Peyer's patch (tissue), 4 donors: ENCODE measurements around the gene CGNL1. TPM values are rescaled to one million over a fixed set of nuclear protein-coding genes. Genes with fewer than 3 reads are reported as not detected.

ENCODE experiments used
- DNase-seq, 3 donors: peaks; one replicate each; pipeline ENCODE4 v3.0.0-alpha.2; 2017 to 2019
- H3K27ac ChIP-seq, 4 donors: fragments of 200-600 bp; sonication (generic); one replicate each; pipeline ENCODE4 v1.5.1; 2016 to 2019
- H3K27me3 ChIP-seq, 2 donors: fragments of 200-600 bp; sonication (generic); one replicate each; pipeline ENCODE4 v1.5.1; 2019
- H3K36me3 ChIP-seq, 3 donors: fragments of 200-600 bp; sonication (generic); one replicate each; pipeline ENCODE4 v1.5.1; 2016 to 2019
- H3K4me1 ChIP-seq, 4 donors: fragments of 200-600 bp; sonication (generic); one replicate each; pipeline ENCODE4 v1.5.1; 2016 to 2019
- H3K4me3 ChIP-seq, 4 donors: fragments of 200-600 bp; sonication (generic); 1 replicate in 3 of 4; 2 replicates in 1 of 4; pipeline ENCODE4 v1.5.1; 2016 to 2019; ENCODE audit warnings: mild to moderate bottlenecking in 1 of 4
- H3K9me3 ChIP-seq, 4 donors: fragments of 200-600 bp; sonication (generic); one replicate each; pipeline ENCODE4 v1.5.1; 2016 to 2019; ENCODE audit warnings: mild to moderate bottlenecking in 1 of 4
- CTCF ChIP-seq, 6 experiments: fragments of 450-650 bp in 4 of 6; fragments of 200-600 bp in 2 of 6; sonication (generic) in 1 of 6; IDR thresholded peaks; one replicate each; pipeline ENCODE4 v1.5.1; 2017 to 2019; ENCODE audit warnings: antibody characterized with exemption in 6 of 6, mild to moderate bottlenecking in 3 of 6, moderate library complexity in 1 of 6
- POLR2A ChIP-seq, 2 donors: fragments of 450-650 bp; IDR thresholded peaks; one replicate each; pipeline ENCODE4 v1.5.1; 2017; ENCODE audit warnings: antibody characterized with exemption in 2 of 2, mild to moderate bottlenecking in 2 of 2, moderate library complexity in 2 of 2
- total RNA-seq, 4 donors: library from RNA; depleted of rRNA; stranded (reverse); fragments of >200 nt; gene quantifications; one replicate each; pipeline ENCODE4 v1.1.0, GENCODE V29; 2016

The CGNL1 gene
- total RNA-seq, 4 donors from 2014 or later: 1.2 to 9.9 (median 2.1) TPM

- Histone ChIP-seq H3K4me3 (no peak overlapping the region), H3K27ac (no peak overlapping the region), H3K4me1 (no peaks in the 10 kb centered on the region), H3K36me3 (no peaks in the 10 kb centered on the region), H3K27me3 (no peaks in the 10 kb centered on the region), H3K9me3 (no peaks in the 10 kb centered on the region)
- no peak for DNase-seq
- TF ChIP-seq POLR2A (IDR thresholded peaks at IDR 0.05) (no peak), CTCF (IDR thresholded peaks at IDR 0.05) (no peak)
Observed at GRCh38 chr15:57537072-57537471, 160.8 kb downstream of the CGNL1 start.

DNA sequence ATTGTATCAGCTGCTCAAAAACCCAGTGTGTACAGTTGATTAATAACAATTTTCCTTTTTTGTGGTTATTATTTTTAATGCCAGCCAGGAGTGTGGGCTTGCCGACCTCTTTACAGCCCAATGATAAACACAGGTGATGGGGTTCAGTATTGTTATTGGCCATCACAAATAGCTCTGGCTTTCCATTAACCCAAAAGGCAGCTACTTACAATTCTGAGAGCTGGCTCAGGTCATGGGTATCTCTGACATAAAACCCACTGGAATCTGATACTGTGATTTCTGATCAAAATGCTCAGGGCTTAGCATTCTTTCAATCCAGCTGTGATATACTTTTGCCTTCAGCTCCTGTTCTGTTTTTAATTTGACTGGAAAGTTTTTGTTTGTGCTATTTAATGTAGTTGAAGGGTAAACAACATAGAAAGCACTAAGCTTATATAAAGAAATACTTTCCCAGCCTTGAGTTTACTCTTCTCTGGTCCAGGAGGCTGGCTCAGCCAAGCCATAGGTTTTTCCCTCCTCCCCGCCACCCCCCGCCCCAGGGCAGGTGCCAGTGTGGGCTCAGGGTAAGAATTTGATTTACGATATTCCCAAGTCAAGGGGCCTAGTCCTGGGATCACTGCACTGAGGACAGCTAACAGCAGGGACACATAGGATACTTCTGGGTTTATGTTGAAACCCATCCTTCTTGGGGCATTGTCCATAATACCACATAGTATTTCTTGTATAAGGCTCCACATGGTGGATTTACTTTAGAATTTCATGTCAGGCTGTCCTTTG, 161.4 kb downstream of the CGNL1 start:
- H3K27ac ChIP-seq: no peak overlapping the region

GRCh38 chr15:57538265-57538529, 161.9 kb downstream of the CGNL1 start:
- no peaks in the 10 kb centered on the region for H3K27me3 ChIP-seq
- H3K4me3 ChIP-seq: no peak overlapping the region
- no peak overlapping the region for H3K27ac ChIP-seq
- no peaks in the 10 kb centered on the region for H3K36me3 ChIP-seq
- no peaks in the 10 kb centered on the region for H3K4me1 ChIP-seq
- no peak for DNase-seq
- TF ChIP-seq POLR2A (IDR thresholded peaks at IDR 0.05) (no peak), CTCF (IDR thresholded peaks at IDR 0.05) (no peak)
- H3K9me3 ChIP-seq: no peaks in the 10 kb centered on the region

More for the DNA sequence above, 161.4 kb downstream of the CGNL1 start:
- Histone ChIP-seq H3K36me3 (no peaks in the 10 kb centered on the region), H3K27me3 (no peaks in the 10 kb centered on the region), H3K4me3 (no peak overlapping the region), H3K4me1 (no peaks in the 10 kb centered on the region), H3K9me3 (no peaks in the 10 kb centered on the region)
- no peak for DNase-seq
- TF ChIP-seq POLR2A (IDR thresholded peaks at IDR 0.05) (no peak), CTCF (IDR thresholded peaks at IDR 0.05) (no peak)

DNA sequence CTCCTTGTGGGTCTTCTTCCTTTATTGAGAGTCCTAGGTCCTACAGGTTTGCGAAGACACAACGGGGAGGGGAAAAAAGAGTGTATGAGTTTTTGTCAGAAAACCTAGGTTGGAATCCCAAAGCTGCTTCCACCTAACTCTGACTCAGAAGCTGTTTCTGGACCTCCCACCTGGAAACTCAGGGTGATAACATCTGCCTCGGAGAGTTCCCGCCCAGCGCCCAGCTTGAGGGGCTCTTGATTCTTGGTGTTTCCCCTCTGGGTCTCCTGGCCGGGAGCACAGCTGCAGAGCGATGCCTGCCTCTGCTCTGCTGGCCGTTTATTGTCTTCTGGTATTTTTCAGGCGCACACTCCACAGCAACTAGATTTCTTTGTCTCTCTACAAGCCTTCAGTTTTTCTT, 162.5 kb downstream of the CGNL1 start:
- H3K27me3 ChIP-seq: no peaks in the 10 kb centered on the region
- no peak for DNase-seq
- H3K4me3 ChIP-seq: no peak overlapping the region
- H3K36me3 ChIP-seq: no peaks in the 10 kb centered on the region
- H3K4me1 ChIP-seq: no peaks in the 10 kb centered on the region
- H3K9me3 ChIP-seq: no peaks in the 10 kb centered on the region
- TF ChIP-seq POLR2A (IDR thresholded peaks at IDR 0.05) (no peak), CTCF (IDR thresholded peaks at IDR 0.05) (no peak)
- H3K27ac ChIP-seq: no peak overlapping the region

GRCh38 chr15:57540211-57540610, 163.9 kb downstream of the CGNL1 start:
- Histone ChIP-seq H3K27me3 (no peaks in the 10 kb centered on the region), H3K4me1 (no peaks in the 10 kb centered on the region), H3K27ac (no peak overlapping the region), H3K4me3 (no peak overlapping the region), H3K9me3 (no peaks in the 10 kb centered on the region), H3K36me3 (no peaks in the 10 kb centered on the region)
- TF ChIP-seq POLR2A (IDR thresholded peaks at IDR 0.05): no peak
- no peak for TF ChIP-seq CTCF (IDR thresholded peaks at IDR 0.05)
- DNase-seq: no peak

GRCh38 chr15:57540736-57541135, 164.4 kb downstream of the CGNL1 start:
- Histone ChIP-seq H3K9me3 (no peaks in the 10 kb centered on the region), H3K4me3 (no peak overlapping the region), H3K27me3 (no peaks in the 10 kb centered on the region), H3K27ac (no peak overlapping the region), H3K4me1 (no peaks in the 10 kb centered on the region), H3K36me3 (no peaks in the 10 kb centered on the region)
- DNase-seq: no peak
- no peak for TF ChIP-seq POLR2A (IDR thresholded peaks at IDR 0.05)
- TF ChIP-seq CTCF (IDR thresholded peaks at IDR 0.05): no peak
